SK-N-SH treated with all-trans-retinoic acid at 6 μM for 48 hours (cell line): ENCODE measurements around the gene CEACAM21.

Experiments
- ATAC-seq: fragments of 200-7000 bp; cut with Tn5 transposase; 3 replicates; pipeline ENCODE4 v1.9.1; 2020; ENCODE audit warnings: mild to moderate bottlenecking, moderate library complexity
- ARNTL ChIP-seq: fragments of 450-650 bp; formaldehyde crosslinking; IDR thresholded peaks from 2 replicates; pipeline ENCODE4 v1.5.0; 2020; ENCODE audit warnings: low read depth, mild to moderate bottlenecking, moderate library complexity, borderline replicate concordance
- BACH2 ChIP-seq: fragments of 250-450 bp; sonication (Bioruptor Pico); IDR thresholded peaks from 2 replicates; pipeline ENCODE4 v1.9.0; 2021; ENCODE audit warnings: mild to moderate bottlenecking, borderline replicate concordance
- CSDC2 ChIP-seq: fragments of 250-450 bp; sonication (Bioruptor Pico); IDR thresholded peaks from 2 replicates; pipeline ENCODE4 v1.5.0; 2020; ENCODE audit warnings: mild to moderate bottlenecking, moderate library complexity
- CSRNP3 ChIP-seq: fragments of 250-450 bp; sonication (Bioruptor Pico); IDR thresholded peaks from 2 replicates; pipeline ENCODE4 v1.5.1; 2021; ENCODE audit warnings: mild to moderate bottlenecking, moderate library complexity
- ESRRG ChIP-seq: fragments of 250-450 bp; sonication (Bioruptor Pico); IDR thresholded peaks from 2 replicates; pipeline ENCODE4 v1.6.1; 2021; ENCODE audit warnings: mild to moderate bottlenecking
- GLIS3 ChIP-seq: fragments of 250-450 bp; sonication (Bioruptor Pico); IDR thresholded peaks from 2 replicates; pipeline ENCODE4 v1.5.0; 2020; ENCODE audit warnings: mild to moderate bottlenecking, moderate library complexity
- ISL1 ChIP-seq: fragments of 250-450 bp; sonication (Bioruptor Pico); IDR thresholded peaks from 2 replicates; pipeline ENCODE4 v2.1.2; 2022; ENCODE audit warnings: mild to moderate bottlenecking, moderate library complexity
- OSR1 ChIP-seq: fragments of 250-450 bp; sonication (Bioruptor Pico); IDR thresholded peaks from 2 replicates; pipeline ENCODE4 v1.8.0; 2022; ENCODE audit warnings: moderate library complexity, mild to moderate bottlenecking, inconsistent platforms
- PATZ1 ChIP-seq: fragments of 250-450 bp; sonication (Bioruptor Pico); IDR thresholded peaks from 2 replicates; pipeline ENCODE4 v1.8.0; 2020; ENCODE audit warnings: mild to moderate bottlenecking, moderate library complexity, borderline replicate concordance
- PPARA ChIP-seq: fragments of 250-450 bp; sonication (Bioruptor Pico); IDR thresholded peaks from 2 replicates; pipeline ENCODE4 v1.5.0; 2020; ENCODE audit warnings: mild to moderate bottlenecking, borderline replicate concordance
- RARB ChIP-seq: fragments of 250-450 bp; sonication (Bioruptor Pico); IDR thresholded peaks from 2 replicates; pipeline ENCODE4 v1.8.0; 2021; ENCODE audit warnings: mild to moderate bottlenecking, moderate library complexity
- SNAI2 ChIP-seq: fragments of 250-450 bp; sonication (Bioruptor Pico); IDR thresholded peaks from 2 replicates; pipeline ENCODE4 v1.5.0; 2020; ENCODE audit warnings: mild to moderate bottlenecking, moderate library complexity
- TCF4 ChIP-seq: fragments of 250-450 bp; sonication (Bioruptor Pico); IDR thresholded peaks from 2 replicates; pipeline ENCODE4 v1.8.0; 2021; ENCODE audit warnings: mild to moderate bottlenecking, moderate library complexity, borderline replicate concordance
- TOX ChIP-seq: fragments of 250-450 bp; sonication (Bioruptor Pico); IDR thresholded peaks from 2 replicates; pipeline ENCODE4 v1.8.0; 2021; ENCODE audit warnings: mild to moderate bottlenecking, moderate library complexity, borderline replicate concordance
- TSHZ2 ChIP-seq: fragments of 250-450 bp; sonication (Bioruptor Pico); IDR thresholded peaks from 2 replicates; pipeline ENCODE4 v1.5.0; 2020; ENCODE audit warnings: mild to moderate bottlenecking, moderate library complexity
- ZC3H10 ChIP-seq: fragments of 250-450 bp; sonication (Bioruptor Pico); IDR thresholded peaks from 2 replicates; pipeline ENCODE4 v1.5.1; 2021; ENCODE audit warnings: mild to moderate bottlenecking, moderate library complexity
- ZFP3 ChIP-seq: fragments of 250-450 bp; sonication (Bioruptor Pico); IDR thresholded peaks from 2 replicates; pipeline ENCODE4 v1.5.0; 2020; ENCODE audit warnings: mild to moderate bottlenecking, moderate library complexity
- ZFP30 ChIP-seq: fragments of 450-650 bp; formaldehyde crosslinking; IDR thresholded peaks from 2 replicates; pipeline ENCODE4 v1.5.0; 2022; ENCODE audit warnings: mild to moderate bottlenecking, moderate library complexity
- ZNF565 ChIP-seq: fragments of 450-650 bp; formaldehyde crosslinking; conservative IDR thresholded peaks from 2 replicates; pipeline ENCODE4 v1.5.0; 2020; ENCODE audit warnings: low read depth, mild to moderate bottlenecking, moderate library complexity
- ZNF70 ChIP-seq: fragments of 450-650 bp; formaldehyde crosslinking; IDR thresholded peaks from 2 replicates; pipeline ENCODE4 v1.5.0; 2020; ENCODE audit warnings: mild to moderate bottlenecking, moderate library complexity
- ZNF8 ChIP-seq: fragments of 450-650 bp; formaldehyde crosslinking; IDR thresholded peaks from 2 replicates; pipeline ENCODE4 v1.5.0; 2020; ENCODE audit warnings: mild to moderate bottlenecking, moderate library complexity
- TF ChIP-seq, protein P1 (sequence below): fragments of 250-450 bp; sonication (Bioruptor Pico); IDR thresholded peaks from 2 replicates; pipeline ENCODE4 v1.8.0; 2021; ENCODE audit warnings: low read depth, mild to moderate bottlenecking, moderate library complexity, borderline replicate concordance

The CEACAM21 gene

GRCh38 chr19:41588497-41589209 lies 12.7 kb downstream of the CEACAM21 start:
- no peak for TF ChIP-seq PPARA (CRISPR knock-in tag)
- TF ChIP-seq ZFP30 (CRISPR knock-in tag), result no peak
- no peak for TF ChIP-seq ARNTL (CRISPR knock-in tag)
- TF ChIP-seq TSHZ2 (CRISPR knock-in tag), result no peak
- no peak for TF ChIP-seq ISL1
- no peak for TF ChIP-seq ZNF565
- no peak for TF ChIP-seq CSRNP3
- no peak for TF ChIP-seq ZNF70
- TF ChIP-seq PATZ1 (CRISPR knock-in tag), result no peak
- TF ChIP-seq CSDC2 (CRISPR knock-in tag), result no peak
- no peak for TF ChIP-seq BACH2 (CRISPR knock-in tag)
- no peak for TF ChIP-seq ZFP3 (CRISPR knock-in tag)
- TF ChIP-seq GLIS3 (CRISPR knock-in tag), result no peak
- no peak for TF ChIP-seq TCF4 (CRISPR knock-in tag)
- no peak for TF ChIP-seq OSR1 (CRISPR knock-in tag)
- TF ChIP-seq RARB, result no peak
- no peak for TF ChIP-seq TOX
- no peak for TF ChIP-seq ESRRG (CRISPR knock-in tag)
- TF ChIP-seq ZC3H10 (CRISPR knock-in tag), result no peak
- TF ChIP-seq ZNF8 (CRISPR knock-in tag), result no peak
- ATAC-seq, result peak; percentile 71; the same call in 2 of the 3 replicates

GRCh38 chr19:41589371-41589770 lies 13.4 kb downstream of the CEACAM21 start:
- TF ChIP-seq PATZ1 (CRISPR knock-in tag), result no peak
- TF ChIP-seq GLIS3 (CRISPR knock-in tag), result no peak
- TF ChIP-seq ISL1, result no peak
- ATAC-seq, result no peak

DNA sequence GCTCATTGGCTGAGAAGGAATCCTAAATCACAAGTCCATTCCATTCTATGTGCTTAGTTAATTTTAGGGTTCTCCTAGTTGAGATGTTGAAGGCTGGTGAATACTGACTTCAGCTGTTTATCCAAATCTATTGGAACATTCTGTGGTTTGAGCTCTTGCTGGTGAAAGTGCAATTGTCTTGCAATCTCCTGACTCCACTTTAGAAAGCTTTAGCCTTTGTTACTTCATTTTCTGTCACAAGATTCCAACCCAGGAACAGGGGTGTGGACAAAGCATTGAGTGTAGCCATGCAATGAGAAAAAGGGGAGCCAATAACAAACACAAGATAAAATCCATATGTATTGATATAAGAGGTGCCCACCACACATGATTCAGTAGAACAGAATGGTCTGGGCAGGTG lies 15.0 kb downstream of the CEACAM21 start:
- TF ChIP-seq PPARA (CRISPR knock-in tag) (no peak), CSRNP3 (no peak), TOX (no peak), GLIS3 (CRISPR knock-in tag) (no peak), SNAI2 (CRISPR knock-in tag) (no peak), ZC3H10 (CRISPR knock-in tag) (no peak), BACH2 (CRISPR knock-in tag) (no peak), ARNTL (CRISPR knock-in tag) (no peak), ESRRG (CRISPR knock-in tag) (no peak), ZFP3 (CRISPR knock-in tag) (no peak), TSHZ2 (CRISPR knock-in tag) (no peak)
- TF ChIP-seq, protein P1, sequence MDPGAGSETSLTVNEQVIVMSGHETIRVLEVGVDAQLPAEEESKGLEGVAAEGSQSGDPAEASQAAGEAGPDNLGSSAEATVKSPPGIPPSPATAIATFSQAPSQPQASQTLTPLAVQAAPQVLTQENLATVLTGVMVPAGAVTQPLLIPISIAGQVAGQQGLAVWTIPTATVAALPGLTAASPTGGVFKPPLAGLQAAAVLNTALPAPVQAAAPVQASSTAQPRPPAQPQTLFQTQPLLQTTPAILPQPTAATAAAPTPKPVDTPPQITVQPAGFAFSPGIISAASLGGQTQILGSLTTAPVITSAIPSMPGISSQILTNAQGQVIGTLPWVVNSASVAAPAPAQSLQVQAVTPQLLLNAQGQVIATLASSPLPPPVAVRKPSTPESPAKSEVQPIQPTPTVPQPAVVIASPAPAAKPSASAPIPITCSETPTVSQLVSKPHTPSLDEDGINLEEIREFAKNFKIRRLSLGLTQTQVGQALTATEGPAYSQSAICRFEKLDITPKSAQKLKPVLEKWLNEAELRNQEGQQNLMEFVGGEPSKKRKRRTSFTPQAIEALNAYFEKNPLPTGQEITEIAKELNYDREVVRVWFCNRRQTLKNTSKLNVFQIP (CRISPR knock-in tag), result no peak
- no peak for ATAC-seq
